GM12878 (cell line): ENCODE measurements around the gene BRD1. TPM values are rescaled to one million over a fixed set of nuclear protein-coding genes. Genes with fewer than 3 reads are reported as not detected.

Experiments used
- ATAC-seq: fragments of 200-7000 bp; cut with Tn5 transposase; 3 replicates; pipeline ENCODE4 v1.9.1; 2020; ENCODE audit warnings: mild to moderate bottlenecking, moderate library complexity
- BruUV-seq: library from RNA; stranded (reverse); fragments of 400-500 nt; replicated peaks from 2 replicates; lab custom pipeline; 2021; lab: Mats Ljungman, UMichigan
- CTCF ChIA-PET: fragments of 300-600 bp; sonication (Branson Sonifier 250); formaldehyde crosslinking; extraction: SDS; loops from one replicate; lab custom pipeline; 2021; ENCODE audit warnings: inconsistent platforms; lab: Yijun Ruan, JAX
- POLR2A ChIA-PET: fragments of 350-600 bp; formaldehyde crosslinking; extraction: SDS; loops from one replicate; lab custom pipeline; 2021; ENCODE audit warnings: inconsistent platforms; lab: Charles Lee
- RAD21 ChIA-PET: fragments of 300-600 bp; sonication (Branson Sonifier 250); formaldehyde crosslinking; loops from one replicate; lab custom pipeline; 2023; ENCODE audit warnings: antibody characterized with exemption; ENCODE audit not compliant: unreplicated experiment; lab: Charles Lee
- SMC1A ChIA-PET: fragments of 300-600 bp; sonication (Branson Sonifier 250); formaldehyde crosslinking; loops from one replicate; lab custom pipeline; 2023; ENCODE audit not compliant: unreplicated experiment, uncharacterized antibody; lab: Charles Lee
- DNase-seq: peaks from one replicate; pipeline ENCODE4 v3.0.0-alpha.2; 2011; ENCODE audit warnings: low read depth, low spot score
- FAIRE-seq: peaks from 3 replicates; lab custom pipeline; 2011; peaks lifted over from hg19 to GRCh38; lab: Jason Lieb, UNC
- H2AFZ ChIP-seq: 2 replicates; pipeline ENCODE4 v1.6.0; 2011; ENCODE audit warnings: low read depth, low read length, control low read depth; ENCODE audit not compliant: control insufficient read depth
- H3K27ac ChIP-seq: 2 replicates; pipeline ENCODE4 v1.5.1; 2011; ENCODE audit warnings: control low read depth; ENCODE audit not compliant: control insufficient read depth, insufficient read depth
- H3K27me3 ChIP-seq, 2 experiments: replicated peaks in 1 of 2; 2 replicates each; pipeline versions ENCODE4 v1.6.0 to v1.6.1; 2011; ENCODE audit warnings: low read length in 1 of 2; ENCODE audit not compliant: control insufficient read depth in 2 of 2, insufficient read depth in 2 of 2
- H3K36me3 ChIP-seq, 2 experiments: 2 replicates each; pipeline ENCODE4 v1.5.1; 2011; ENCODE audit warnings: low read length in 1 of 2; ENCODE audit not compliant: control insufficient read depth in 2 of 2, insufficient read depth in 2 of 2
- H3K4me1 ChIP-seq: 2 replicates; pipeline ENCODE4 v1.6.1; 2011; ENCODE audit warnings: mild to moderate bottlenecking, low read length, moderate library complexity, mixed read lengths; ENCODE audit not compliant: control insufficient read depth, insufficient read depth
- H3K4me2 ChIP-seq: 2 replicates; pipeline ENCODE4 v1.6.0; 2011; ENCODE audit warnings: control low read depth; ENCODE audit not compliant: control insufficient read depth, insufficient read depth
- H3K4me3 ChIP-seq: fragments of 200-600 bp; sonication (generic); 2 replicates; pipeline ENCODE4 v1.5.1; 2016
- H3K79me2 ChIP-seq: 2 replicates; pipeline ENCODE4 v1.6.0; 2011; ENCODE audit warnings: low read length; ENCODE audit not compliant: control insufficient read depth, insufficient read depth
- H3K9ac ChIP-seq: 2 replicates; pipeline ENCODE4 v1.8.0; 2011; ENCODE audit warnings: low read length, control low read depth, mixed read lengths; ENCODE audit not compliant: control insufficient read depth, insufficient read depth
- H3K9me3 ChIP-seq: replicated peaks from 3 replicates; pipeline ENCODE4 v1.5.1; 2011; ENCODE audit warnings: mild to moderate bottlenecking, low read length; ENCODE audit not compliant: control insufficient read depth, insufficient read depth
- H4K20me1 ChIP-seq: 2 replicates; pipeline ENCODE4 v1.6.0; 2011; ENCODE audit not compliant: control insufficient read depth, insufficient read depth
- ASH2L ChIP-seq: fragments of 300-600, 200-600 bp; sonication (generic); IDR thresholded peaks from 2 replicates; pipeline ENCODE4 v1.6.1; 2017; ENCODE audit warnings: low read depth, mild to moderate bottlenecking, borderline replicate concordance
- BACH1 ChIP-seq: fragments of 450-650 bp; IDR thresholded peaks from 2 replicates; pipeline ENCODE4 v1.6.1; 2017; ENCODE audit warnings: mild to moderate bottlenecking, borderline replicate concordance
- CREM ChIP-seq: IDR thresholded peaks from 2 replicates; pipeline ENCODE4 v1.6.1; 2014; ENCODE audit warnings: antibody characterized with exemption, low read depth
- E2F4 ChIP-seq: IDR thresholded peaks from 2 replicates; pipeline ENCODE4 v1.6.1; 2012; ENCODE audit warnings: low read depth, low read length, improper control_type of control experiment
- HSF1 ChIP-seq: fragments of 150-350 bp; IDR thresholded peaks from 2 replicates; pipeline ENCODE4 v1.6.1; 2014; ENCODE audit warnings: mild to moderate bottlenecking, low read depth, low read length
- MAX ChIP-seq: IDR thresholded peaks from 2 replicates; pipeline ENCODE4 v1.6.1; 2012; ENCODE audit warnings: low read depth, low read length, improper control_type of control experiment
- MLLT1 ChIP-seq: fragments of 450-650 bp; IDR thresholded peaks from 2 replicates; pipeline ENCODE4 v1.6.1; 2016; ENCODE audit warnings: mild to moderate bottlenecking
- POLR2A ChIP-seq: IDR thresholded peaks from 2 replicates; pipeline ENCODE4 v1.6.1; 2011; ENCODE audit warnings: low read depth, mild to moderate bottlenecking, low read length
- RAD51 ChIP-seq: fragments of 450-650 bp; IDR thresholded peaks from 2 replicates; pipeline ENCODE4 v1.6.1; 2016; ENCODE audit warnings: moderate library complexity, mild to moderate bottlenecking, inconsistent platforms
- RFX5 ChIP-seq: IDR thresholded peaks from 2 replicates; pipeline ENCODE4 v1.6.1; 2011; ENCODE audit warnings: low read depth, low read length, improper control_type of control experiment
- TCF3 ChIP-seq: IDR thresholded peaks from 2 replicates; pipeline ENCODE4 v1.6.1; 2012; ENCODE audit warnings: low read depth, mild to moderate bottlenecking, low read length, borderline replicate concordance; ENCODE audit not compliant: insufficient read depth
- ZBTB40 ChIP-seq: fragments of 450-650 bp; IDR thresholded peaks from 2 replicates; pipeline ENCODE4 v1.6.1; 2016; ENCODE audit warnings: mild to moderate bottlenecking, moderate library complexity, borderline replicate concordance
- WGBS: methylation state at CpG from one replicate; pipeline ENCODE4 v1.1.6; 2016; ENCODE audit warnings: low lambda C conversion rate; ENCODE audit not compliant: insufficient replicate concordance, insufficient coverage; ENCODE audit errors: missing lambda C conversion rate; 5-methylcytosine and 5-hydroxymethylcytosine counted together
- in situ Hi-C: fragments of 300-500 bp; cut with MboI; formaldehyde crosslinking; loops from 9 replicates; pipeline ENCODE4 v1.14.3; 2018; ENCODE audit warnings: mixed read lengths
- intact Hi-C: fragments of 100-400 bp; cut with micrococcal nuclease; formaldehyde crosslinking; loops from one replicate; pipeline ENCODE4 v1.14.2; 2022; ENCODE audit not compliant: unreplicated experiment
- polyA plus RNA-seq, 11 experiments: library from polyadenylated mRNA; depleted of rRNA in 4 of 11; unstranded in 6 of 11; stranded (reverse) in 5 of 11; fragments of >200 nt; fragmentation: Nextera tagmentation in 4 of 11; fragmentation: Illumina TruSeq in 1 of 11; extraction: Ambion mirVana in 4 of 11; extraction: Trizol in 1 of 11; gene quantifications; 1 replicate in 1 of 11; 2 replicates in 10 of 11; pipeline versions ENCODE4 v1.2.1 to v1.2.3, GENCODE V29; 2011 to 2016; ENCODE audit warnings: inconsistent platforms in 2 of 11, missing spikeins in 2 of 11, low read depth in 1 of 11
- total RNA-seq, 4 experiments: library from RNA; depleted of rRNA in 3 of 4; stranded (reverse); fragments of >200 nt in 3 of 4; fragmentation: Illumina TruSeq in 1 of 4; extraction: Trizol in 1 of 4; gene quantifications; 2 replicates each; pipeline versions ENCODE4 v1.2.1 to v1.2.3, GENCODE V29; 2013 to 2021

Gene BRD1
- total and polyA plus RNA-seq, 10 of the 15 experiments (the other 5 are each of a cell fraction or from before 2014, with no cell fraction given) = 0.90 to 26.4 (median 7.1) TPM

- Histone ChIP-seq H3K4me1 (no peaks in the 10 kb centered on the region; the same call in 1 of the 2 replicates), H3K4me3 (no peak overlapping the region), H3K4me2 (no peak overlapping the region), H3K9ac (no peak overlapping the region), H3K27ac (no peak overlapping the region), H3K27me3 (no peaks in the 10 kb centered on the region), H4K20me1 (no peaks in the 10 kb centered on the region), H3K36me3 (peaks cover 0 to 5% of the 10 kb centered on the region in 2 experiments; a peak in 3 of 4 replicates), H2AFZ (no peak overlapping the region), H3K9me3 (peaks cover 23% of the 10 kb centered on the region; the same call in 2 of the 3 replicates), H3K79me2 (peaks cover 54% of the 10 kb centered on the region)
- WGBS = over 99% methylated on average over 8 of the region's 8 CpGs
- FAIRE-seq (no peak), DNase-seq (no peak), ATAC-seq (no peak)
- intact Hi-C loops (no loop called here), in situ Hi-C loops (no loop called here)
- CTCF ChIA-PET = interaction anchor here (1.4 kb wide), 1 partner anchor 15 kb away, joined by 3 read pairs; no protein-coding TSS in a partner anchor
- RAD21 ChIA-PET = no interaction called here
- SMC1A ChIA-PET = interaction anchor here (1.0 to 1.5 kb wide), 2 partner anchors 9 to 11 kb away, joined by 3 to 4 read pairs; no protein-coding TSS in a partner anchor
- POLR2A ChIA-PET = no interaction called here
- no TSS peak for BruUV-seq
- TF ChIP-seq RFX5 (no peak), E2F4 (no peak), POLR2A (no peak), TCF3 (no peak), ZBTB40 (no peak), ASH2L (no peak), CREM (no peak), MAX (no peak), MLLT1 (no peak), BACH1 (no peak), HSF1 (no peak), RAD51 (no peak)
These were observed 39.0 kb upstream of the BRD1 start for GRCh38 chr22:49866646-49867045.
